Stimulated activated CD8-positive, alpha-beta memory T cell treated with anti-CD3 and anti-CD28 coated beads, Interleukin-7, amount 100 ng/mL, for 4 hours (primary cell): Measurements from ENCODE around the gene DISP3.

ENCODE experiments used
- DNase-seq, 2 donors: peaks; one replicate each; pipeline ENCODE4 v3.0.0-alpha.2; 2020; ENCODE audit warnings: low read depth in 2 of 2

Gene DISP3

DNA sequence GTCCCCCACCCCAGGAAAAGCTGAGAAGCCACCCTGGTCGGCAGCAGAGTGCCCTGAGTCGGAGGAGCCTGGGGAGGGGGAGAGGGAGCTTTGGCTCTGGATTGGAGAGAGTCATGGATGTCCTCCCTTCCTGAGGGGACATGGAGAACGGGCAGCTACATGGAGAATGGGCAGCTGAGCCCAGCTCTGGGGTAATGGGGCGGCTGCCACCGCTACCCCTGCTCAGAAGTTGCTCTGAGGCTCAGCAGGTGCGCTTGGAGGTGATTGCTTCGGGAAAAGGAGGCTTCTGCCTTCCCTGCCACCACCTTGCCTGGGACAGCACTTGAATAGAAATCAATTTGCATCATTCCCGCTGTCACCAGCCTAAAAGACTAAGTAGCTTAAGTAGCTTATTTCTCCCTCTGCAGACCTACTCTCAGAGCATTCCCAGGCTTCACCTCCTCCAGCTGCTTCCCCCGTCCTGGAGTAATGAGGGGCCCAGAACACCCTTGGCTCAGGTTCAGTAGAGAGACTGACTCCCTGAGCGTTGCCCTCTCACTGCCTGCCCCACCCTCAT, 8.3 kb downstream of the DISP3 start:
- no peak for DNase-seq

- DNase-seq, result no peak
Measured at GRCh38 chr1:11488201-11488770, 9.3 kb downstream of the DISP3 start.

DNA sequence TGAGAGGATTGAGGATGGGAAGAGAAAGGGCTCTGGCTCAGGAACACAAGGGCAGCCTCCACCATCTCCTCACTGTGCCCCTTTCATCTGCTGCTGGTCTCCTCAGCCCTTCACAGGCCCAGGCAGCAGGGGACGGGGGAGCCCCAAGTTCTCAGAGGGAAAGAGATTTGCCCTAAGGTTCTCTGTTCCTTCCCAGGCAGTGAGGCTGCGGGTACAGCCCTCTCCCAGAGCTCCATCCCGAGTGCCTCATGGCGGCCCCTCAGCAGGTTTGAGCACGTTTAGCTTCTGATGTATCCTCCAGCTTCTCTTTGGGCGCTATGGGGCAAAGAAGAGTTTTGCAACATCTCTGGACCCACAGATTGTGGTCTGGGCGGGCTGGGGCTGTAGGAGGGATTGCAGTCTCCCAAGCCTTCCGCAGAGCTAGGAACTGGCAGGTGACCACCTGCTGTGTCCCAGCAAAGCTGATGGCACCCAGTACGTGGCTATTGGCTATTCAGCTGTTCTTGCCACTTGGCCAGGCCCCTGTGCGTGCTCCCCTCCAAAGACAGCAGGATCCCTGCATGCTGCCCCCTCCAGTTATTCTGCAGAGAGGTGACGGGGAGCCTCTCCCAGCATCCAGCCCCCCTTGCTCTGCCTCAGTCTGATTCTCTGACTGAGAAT, 10.1 kb downstream of the DISP3 start:
- DNase-seq, result no peak

DNA sequence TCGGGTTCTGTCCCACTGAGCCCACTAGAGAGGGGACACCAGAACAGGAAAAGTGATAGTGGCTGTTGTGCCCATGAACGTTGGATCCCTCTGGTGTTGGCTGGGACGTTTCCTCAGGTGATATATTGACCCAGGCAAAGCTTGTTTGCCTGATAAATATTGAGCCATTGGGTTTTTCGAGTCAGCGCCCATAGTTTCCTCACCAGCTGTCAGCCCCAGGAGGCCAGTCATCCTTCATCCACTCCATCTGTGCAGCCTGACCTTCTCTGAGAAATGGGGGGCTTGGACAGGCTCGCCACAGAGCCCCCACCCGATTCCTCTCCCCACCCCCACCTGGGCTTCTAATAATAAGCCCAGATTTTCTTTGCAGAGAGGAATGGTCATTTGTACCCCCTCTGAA, 13.3 kb downstream of the DISP3 start:
- DNase-seq, result no peak

DNA sequence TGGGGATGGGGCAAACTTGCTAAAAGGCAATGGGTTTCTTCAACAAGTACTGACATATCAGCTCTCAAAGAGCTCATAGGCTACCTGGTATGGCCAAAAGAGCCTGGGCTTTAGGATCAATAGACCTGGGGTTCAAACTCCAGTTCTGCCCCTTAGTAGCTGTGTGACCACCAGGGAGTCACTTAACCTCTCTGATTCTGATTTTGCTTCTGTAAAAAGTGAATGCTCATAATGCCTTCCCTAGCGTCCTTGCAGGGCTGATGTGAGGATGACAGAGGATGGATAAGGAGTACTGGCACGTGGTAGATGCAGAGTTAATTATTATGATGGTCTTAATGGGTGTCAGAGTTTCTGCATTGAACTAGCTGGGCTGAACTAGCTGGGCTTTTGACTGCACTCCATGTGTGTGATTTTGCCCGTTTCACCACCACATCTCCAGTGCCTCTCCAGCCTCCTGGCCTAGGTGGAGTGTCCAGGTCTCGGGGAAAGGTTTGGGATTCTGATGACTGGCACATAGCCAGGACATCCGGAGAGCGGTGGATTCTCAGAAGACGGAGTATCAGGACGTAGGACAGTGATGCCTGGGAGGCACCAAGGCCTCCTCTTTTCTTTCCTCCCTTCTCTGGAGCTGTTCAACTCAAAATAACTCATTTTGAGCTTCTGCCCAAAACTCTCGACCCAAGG, 15.2 kb downstream of the DISP3 start:
- no peak for DNase-seq

GRCh38 chr1:11494771-11495170, 15.8 kb downstream of the DISP3 start:
- no peak for DNase-seq

- DNase-seq, result no peak
Measured at GRCh38 chr1:11495579-11495978, 16.6 kb downstream of the DISP3 start.

GRCh38 chr1:11496551-11497080, 17.7 kb downstream of the DISP3 start:
- no peak for DNase-seq

DNA sequence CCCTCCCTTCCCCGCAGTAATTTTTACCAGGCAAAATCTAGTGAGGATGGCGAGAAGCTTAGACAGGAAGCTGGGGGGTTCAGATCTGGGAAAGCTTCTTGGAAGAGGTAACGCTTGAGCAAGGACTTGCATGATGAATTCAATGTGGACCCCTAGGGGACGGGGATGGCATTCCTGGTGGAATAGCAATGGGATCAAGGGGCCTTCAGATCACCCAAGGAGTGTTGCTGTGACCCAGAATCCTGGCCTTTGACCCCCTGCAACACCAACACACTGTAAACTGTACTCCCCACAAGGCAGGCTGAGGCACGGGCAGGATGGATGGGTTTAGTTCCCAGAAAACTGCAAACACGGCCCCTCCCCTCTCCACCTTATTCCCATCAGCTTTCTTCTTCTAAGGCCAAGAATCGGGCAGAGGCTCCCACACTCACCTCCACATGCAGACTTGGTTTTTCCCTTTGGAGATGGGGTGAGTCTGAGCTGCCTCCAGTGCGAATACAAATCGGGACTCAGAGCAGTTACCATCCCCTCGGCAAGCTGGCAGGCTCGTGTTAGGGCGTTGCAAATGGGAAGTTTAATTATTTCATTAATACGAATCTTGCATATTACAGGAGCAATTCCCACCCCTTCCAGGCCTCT, 20.1 kb downstream of the DISP3 start:
- DNase-seq, result no peak

GRCh38 chr1:11499601-11500331, 20.8 kb downstream of the DISP3 start:
- no peak for DNase-seq

DNA sequence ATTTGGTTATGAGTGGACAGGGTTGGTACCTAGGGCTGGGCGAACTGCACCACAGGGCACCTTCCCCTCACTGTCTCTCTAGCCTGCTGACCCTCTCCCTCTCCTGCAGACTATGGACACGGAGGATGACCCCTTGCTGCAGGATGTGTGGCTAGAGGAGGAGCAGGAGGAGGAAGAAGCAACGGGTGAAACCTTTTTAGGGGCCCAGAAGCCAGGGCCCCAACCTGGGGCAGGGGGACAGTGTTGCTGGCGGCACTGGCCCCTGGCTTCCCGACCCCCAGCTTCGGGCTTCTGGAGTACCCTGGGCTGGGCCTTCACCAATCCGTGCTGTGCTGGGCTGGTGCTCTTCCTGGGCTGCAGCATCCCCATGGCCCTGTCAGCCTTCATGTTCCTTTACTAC, 21.9 kb downstream of the DISP3 start:
- DNase-seq, result no peak

GRCh38 chr1:11501491-11501897, 22.5 kb downstream of the DISP3 start:
- peak in 1 of 2 donors; percentile 3 for DNase-seq

GRCh38 chr1:11501906-11502485, 23.0 kb downstream of the DISP3 start:
- DNase-seq, result no peak

DNA sequence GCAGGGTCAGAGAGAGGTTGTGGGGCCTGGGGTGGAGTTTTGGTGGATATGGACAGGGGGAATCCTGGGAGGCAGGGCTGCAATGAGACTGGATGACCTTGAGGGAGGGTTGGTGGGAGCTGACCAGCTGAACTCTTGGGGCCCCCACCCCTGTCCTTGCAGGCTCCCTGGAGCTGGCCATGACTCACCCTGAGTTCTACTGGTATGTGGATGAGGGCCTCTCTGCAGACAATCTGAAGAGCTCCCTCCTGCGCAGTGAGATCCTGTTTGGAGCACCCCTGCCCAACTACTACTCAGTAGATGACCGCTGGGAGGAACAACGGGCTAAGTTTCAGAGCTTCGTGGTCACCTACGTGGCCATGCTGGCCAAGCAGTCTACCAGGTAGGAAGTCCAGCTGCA, 23.6 kb downstream of the DISP3 start:
- no peak for DNase-seq

- DNase-seq, result no peak
Measured at GRCh38 chr1:11504599-11504998, 25.6 kb downstream of the DISP3 start.

- no peak for DNase-seq
Measured at GRCh38 chr1:11505591-11506538, 26.9 kb downstream of the DISP3 start.

DNA sequence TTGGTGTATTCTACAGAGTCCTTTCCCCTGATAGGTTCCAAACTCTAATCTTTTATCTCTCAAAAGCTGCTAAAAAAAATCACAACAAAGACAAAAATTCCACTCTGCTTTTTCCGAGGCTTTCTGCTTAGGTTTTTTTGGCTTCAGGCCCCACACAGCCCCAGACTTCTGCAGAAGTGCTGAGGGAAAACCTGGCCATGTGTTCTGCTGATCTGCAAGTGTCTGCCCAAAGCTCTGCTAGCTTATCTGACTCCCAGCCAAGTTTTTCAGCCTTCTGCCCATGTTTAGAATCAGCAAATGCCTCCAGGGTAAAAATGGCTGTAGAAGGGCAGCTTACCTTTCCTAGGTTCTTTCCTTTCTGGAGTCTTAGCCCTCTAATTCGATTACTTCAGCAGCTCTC, 28.4 kb downstream of the DISP3 start:
- no peak for DNase-seq

GRCh38 chr1:11513681-11514080, 34.7 kb downstream of the DISP3 start:
- no peak for DNase-seq

DNA sequence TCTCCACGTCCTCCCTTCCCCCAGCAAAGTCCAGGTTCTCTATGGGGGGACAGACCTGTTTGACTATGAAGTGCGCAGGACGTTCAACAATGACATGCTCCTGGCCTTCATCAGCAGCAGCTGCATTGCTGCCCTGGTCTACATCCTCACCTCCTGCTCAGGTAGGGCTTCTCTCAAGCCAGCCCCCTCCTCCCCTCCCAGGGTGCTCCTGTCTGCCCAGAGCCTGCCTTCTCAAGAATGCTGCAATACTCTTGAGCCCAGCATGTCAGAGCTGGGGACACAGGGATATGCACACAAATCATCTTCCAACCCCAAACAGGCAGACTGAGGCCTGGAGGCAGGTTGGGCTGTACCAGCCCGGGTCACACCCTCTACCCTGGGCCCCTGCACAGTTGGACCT, 35.4 kb downstream of the DISP3 start:
- DNase-seq, result no peak
